22Rv1 (cell line): Measurements from ENCODE around the gene ERCC6.

Experiments
- ZFX ChIP-seq: fragments of 450-650 bp; IDR thresholded peaks from 2 replicates; pipeline ENCODE4 v1.6.1; 2017; ENCODE audit warnings: antibody characterized with exemption, borderline replicate concordance
- TF ChIP-seq, protein P1 (sequence below): fragments of 450-650 bp; IDR thresholded peaks from 2 replicates; pipeline ENCODE4 v1.5.1; 2017; ENCODE audit warnings: mild to moderate bottlenecking

DNA sequence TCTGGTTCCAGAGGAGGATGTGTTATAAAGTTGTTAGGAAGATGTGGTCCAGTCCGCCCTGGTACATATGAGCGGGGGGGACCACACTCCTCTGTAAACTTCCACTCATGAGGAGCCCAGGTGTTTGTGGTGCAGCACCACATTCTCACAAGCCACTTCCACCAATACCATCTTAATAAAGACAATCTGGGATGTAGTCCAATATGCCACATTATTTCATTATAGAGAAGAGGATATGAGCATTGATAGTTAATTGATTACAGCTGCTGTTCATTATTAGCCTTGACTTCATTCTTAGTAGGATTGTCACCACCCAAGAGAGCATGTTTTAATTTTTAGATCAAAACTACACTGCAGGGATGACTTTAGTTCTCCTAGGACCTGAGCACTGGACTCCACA lies 40.5 kb downstream of the ERCC6 start:
- TF ChIP-seq, protein P1, sequence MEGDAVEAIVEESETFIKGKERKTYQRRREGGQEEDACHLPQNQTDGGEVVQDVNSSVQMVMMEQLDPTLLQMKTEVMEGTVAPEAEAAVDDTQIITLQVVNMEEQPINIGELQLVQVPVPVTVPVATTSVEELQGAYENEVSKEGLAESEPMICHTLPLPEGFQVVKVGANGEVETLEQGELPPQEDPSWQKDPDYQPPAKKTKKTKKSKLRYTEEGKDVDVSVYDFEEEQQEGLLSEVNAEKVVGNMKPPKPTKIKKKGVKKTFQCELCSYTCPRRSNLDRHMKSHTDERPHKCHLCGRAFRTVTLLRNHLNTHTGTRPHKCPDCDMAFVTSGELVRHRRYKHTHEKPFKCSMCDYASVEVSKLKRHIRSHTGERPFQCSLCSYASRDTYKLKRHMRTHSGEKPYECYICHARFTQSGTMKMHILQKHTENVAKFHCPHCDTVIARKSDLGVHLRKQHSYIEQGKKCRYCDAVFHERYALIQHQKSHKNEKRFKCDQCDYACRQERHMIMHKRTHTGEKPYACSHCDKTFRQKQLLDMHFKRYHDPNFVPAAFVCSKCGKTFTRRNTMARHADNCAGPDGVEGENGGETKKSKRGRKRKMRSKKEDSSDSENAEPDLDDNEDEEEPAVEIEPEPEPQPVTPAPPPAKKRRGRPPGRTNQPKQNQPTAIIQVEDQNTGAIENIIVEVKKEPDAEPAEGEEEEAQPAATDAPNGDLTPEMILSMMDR, result no peak
- TF ChIP-seq ZFX, result no peak
